K562 (cell line): ENCODE results near the gene ZNF865. TPM values are rescaled to one million over a fixed set of nuclear protein-coding genes. Genes with fewer than 3 reads are reported as not detected.

ENCODE experiments used
- ATAC-seq: fragments of 200-7000 bp; cut with Tn5 transposase; 3 replicates; pipeline ENCODE4 v1.9.1; 2020; ENCODE audit warnings: moderate library complexity
- BruUV-seq: library from RNA; stranded (reverse); fragments of 400-500 nt; replicated peaks from 2 replicates; lab custom pipeline; 2021; lab: Mats Ljungman, UMichigan
- CTCF ChIA-PET: fragments of 300-600 bp; formaldehyde crosslinking; extraction: SDS; loops from one replicate; lab custom pipeline; 2021; ENCODE audit warnings: low intra/inter-chr PET ratio; lab: Yijun Ruan, JAX
- POLR2A ChIA-PET: fragments of 300-600, 350-650 bp; sonication (Branson Sonifier 250); formaldehyde crosslinking; extraction: SDS; loops from one replicate; lab custom pipeline; 2021; ENCODE audit warnings: antibody characterized with exemption, inconsistent platforms; lab: Yijun Ruan, JAX
- DNase-seq, 4 experiments: peaks; one replicate each; pipeline versions ENCODE4 v3.0.0 to v3.0.0-alpha.2; 2011 to 2018; ENCODE audit warnings: low spot score in 3 of 4, mixed read lengths in 3 of 4; ENCODE audit errors: extremely low read depth in 1 of 4
- FAIRE-seq: peaks from 2 replicates; lab custom pipeline; 2011; peaks lifted over from hg19 to GRCh38; lab: Jason Lieb, UNC
- H2AFZ ChIP-seq: 2 replicates; pipeline ENCODE4 v1.6.0; 2011; ENCODE audit warnings: low read depth, low read length, control low read depth, inconsistent platforms
- H3K27ac ChIP-seq: fragments of 200-600 bp; 3 replicates; pipeline ENCODE4 v1.8.0; 2011; ENCODE audit warnings: low read depth, mild to moderate bottlenecking, control low read depth, inconsistent platforms, low read length, moderate library complexity, mixed read lengths; ENCODE audit errors: extremely low read depth
- H3K27me3 ChIP-seq, 2 experiments: fragments of 300-600 bp in 1 of 2; 2 replicates in 1 of 2; 3 replicates in 1 of 2; pipeline versions ENCODE4 v1.6.0 to v1.8.0; 2011; ENCODE audit warnings: inconsistent platforms in 2 of 2, low read length in 2 of 2, mild to moderate bottlenecking in 1 of 2, mixed read lengths in 1 of 2, moderate library complexity in 1 of 2; ENCODE audit not compliant: control insufficient read depth in 2 of 2, insufficient read depth in 2 of 2
- H3K36me3 ChIP-seq: fragments of 300-600 bp; 3 replicates; pipeline ENCODE4 v1.8.0; 2011; ENCODE audit warnings: mild to moderate bottlenecking, low read length, inconsistent platforms; ENCODE audit not compliant: control insufficient read depth, insufficient read depth
- H3K4me1 ChIP-seq, 2 experiments: fragments of 200-600 bp in 1 of 2; replicated peaks in 1 of 2; 2 replicates in 1 of 2; 3 replicates in 1 of 2; pipeline versions ENCODE4 v1.5.1 to v1.8.0; 2011; ENCODE audit warnings: inconsistent platforms in 2 of 2, low read length in 2 of 2, mild to moderate bottlenecking in 1 of 2, mixed read lengths in 1 of 2, moderate library complexity in 1 of 2; ENCODE audit not compliant: control insufficient read depth in 2 of 2, insufficient read depth in 2 of 2
- H3K4me2 ChIP-seq: 2 replicates; pipeline ENCODE4 v1.6.1; 2011; ENCODE audit warnings: low read length, control low read depth, inconsistent platforms, mixed read lengths; ENCODE audit not compliant: insufficient read depth
- H3K4me3 ChIP-seq: fragments of 200-600 bp; sonication (generic), shearing (Covaris generic); 2 replicates; pipeline ENCODE4 v1.5.1; 2016; ENCODE audit warnings: control low read depth, inconsistent platforms
- H3K79me2 ChIP-seq: fragments of 200-600 bp; 3 replicates; pipeline ENCODE4 v1.8.0; 2011; ENCODE audit warnings: low read length, inconsistent platforms; ENCODE audit not compliant: control insufficient read depth, insufficient read depth
- H3K9ac ChIP-seq, 2 experiments: 2 replicates each; pipeline versions ENCODE4 v1.6.0 to v1.6.1; 2011; ENCODE audit warnings: low read depth in 2 of 2, low read length in 2 of 2, control low read depth in 1 of 2, inconsistent platforms in 1 of 2, mild to moderate bottlenecking in 1 of 2, mixed read lengths in 1 of 2; ENCODE audit not compliant: insufficient read depth in 1 of 2
- H3K9me1 ChIP-seq: one replicate; pipeline ENCODE4 v1.6.0; 2011; ENCODE audit warnings: inconsistent platforms, mild to moderate bottlenecking, low read length, moderate library complexity; ENCODE audit not compliant: control insufficient read depth, insufficient read depth
- H3K9me3 ChIP-seq: replicated peaks from 2 replicates; pipeline ENCODE4 v1.5.1; 2011; ENCODE audit warnings: low read depth, low read length, inconsistent platforms; ENCODE audit not compliant: control insufficient read depth, insufficient read depth
- H4K20me1 ChIP-seq: replicated peaks from 2 replicates; pipeline ENCODE4 v1.6.1; 2011; ENCODE audit warnings: low read length, inconsistent platforms, mixed read lengths; ENCODE audit not compliant: control insufficient read depth, insufficient read depth
- NRF1 ChIP-seq, 2 experiments: fragments of 450-650 bp; IDR thresholded peaks in 1 of 2; conservative IDR thresholded peaks in 1 of 2; 2 replicates each; pipeline ENCODE4 v1.6.1; 2014; ENCODE audit warnings: mild to moderate bottlenecking in 2 of 2
- ZNF644 ChIP-seq: fragments of 200-800 bp; sonication (Bioruptor generic); IDR thresholded peaks from 2 replicates; pipeline ENCODE4 v1.6.1; 2016; ENCODE audit warnings: low read depth, missing genetic modification characterization, missing compliant biosample characterization
- WGBS: fragments of 100-300 bp; shearing (Covaris generic); methylation state at CpG from one replicate; pipeline ENCODE4 v1.1.6; 2016; ENCODE audit warnings: low coverage, mixed read lengths; ENCODE audit not compliant: insufficient coverage; ENCODE audit errors: missing lambda C conversion rate; 5-methylcytosine and 5-hydroxymethylcytosine counted together
- in situ Hi-C: fragments of 300-500 bp; cut with MboI; formaldehyde crosslinking; loops from 4 replicates; pipeline ENCODE4 v1.15.0; 2018; ENCODE audit warnings: inconsistent platforms, mixed read lengths
- intact Hi-C: fragments of 100-400 bp; cut with micrococcal nuclease; formaldehyde crosslinking; loops from 2 replicates; pipeline ENCODE4 v1.14.2; 2022
- polyA plus RNA-seq, 8 experiments: library from polyadenylated mRNA; depleted of rRNA in 4 of 8; stranded (reverse) in 5 of 8; unstranded in 3 of 8; fragments of >200 nt; fragmentation: Nextera tagmentation in 2 of 8; fragmentation: Illumina TruSeq in 1 of 8; extraction: Ambion mirVana in 2 of 8; extraction: Trizol in 1 of 8; gene quantifications; 2 replicates each; pipeline versions ENCODE4 v1.2.1 to v1.2.3, GENCODE V29; 2011 to 2014; ENCODE audit warnings: inconsistent platforms in 1 of 8, missing spikeins in 1 of 8
- total RNA-seq, 7 experiments: library from RNA; depleted of rRNA in 6 of 7; stranded (reverse); fragments of >200 nt in 6 of 7; fragmentation: Illumina TruSeq in 2 of 7; extraction: Trizol in 2 of 7; gene quantifications; 2 replicates each; pipeline versions ENCODE4 v1.2.1 to v1.2.3, GENCODE V29; 2011 to 2021; ENCODE audit warnings: low replicate concordance in 1 of 7
- TF ChIP-seq, protein P1 (sequence below), 2 experiments: IDR thresholded peaks; 2 replicates each; pipeline ENCODE4 v1.6.1; 2011; ENCODE audit warnings: borderline replicate concordance in 1 of 2, control low read depth in 1 of 2, low read depth in 1 of 2, low read length in 1 of 2, mild to moderate bottlenecking in 1 of 2, mixed read lengths in 1 of 2, moderate library complexity in 1 of 2; ENCODE audit not compliant: insufficient read depth in 1 of 2, insufficient read length in 1 of 2, poor library complexity in 1 of 2, severe bottlenecking in 1 of 2; ENCODE audit errors: extremely low read depth in 1 of 2
- TF ChIP-seq, protein P2 (sequence below): fragments of 450-650 bp; IDR thresholded peaks from 2 replicates; pipeline ENCODE4 v1.6.1; 2016; ENCODE audit warnings: mild to moderate bottlenecking, moderate library complexity

ZNF865 gene
- total and polyA plus RNA-seq, 9 of the 15 experiments (the other 6 are each of a cell fraction or from before 2014, with no cell fraction given): 0.40 to 18.8 (median 1.6) TPM; not detected in 2

DNA sequence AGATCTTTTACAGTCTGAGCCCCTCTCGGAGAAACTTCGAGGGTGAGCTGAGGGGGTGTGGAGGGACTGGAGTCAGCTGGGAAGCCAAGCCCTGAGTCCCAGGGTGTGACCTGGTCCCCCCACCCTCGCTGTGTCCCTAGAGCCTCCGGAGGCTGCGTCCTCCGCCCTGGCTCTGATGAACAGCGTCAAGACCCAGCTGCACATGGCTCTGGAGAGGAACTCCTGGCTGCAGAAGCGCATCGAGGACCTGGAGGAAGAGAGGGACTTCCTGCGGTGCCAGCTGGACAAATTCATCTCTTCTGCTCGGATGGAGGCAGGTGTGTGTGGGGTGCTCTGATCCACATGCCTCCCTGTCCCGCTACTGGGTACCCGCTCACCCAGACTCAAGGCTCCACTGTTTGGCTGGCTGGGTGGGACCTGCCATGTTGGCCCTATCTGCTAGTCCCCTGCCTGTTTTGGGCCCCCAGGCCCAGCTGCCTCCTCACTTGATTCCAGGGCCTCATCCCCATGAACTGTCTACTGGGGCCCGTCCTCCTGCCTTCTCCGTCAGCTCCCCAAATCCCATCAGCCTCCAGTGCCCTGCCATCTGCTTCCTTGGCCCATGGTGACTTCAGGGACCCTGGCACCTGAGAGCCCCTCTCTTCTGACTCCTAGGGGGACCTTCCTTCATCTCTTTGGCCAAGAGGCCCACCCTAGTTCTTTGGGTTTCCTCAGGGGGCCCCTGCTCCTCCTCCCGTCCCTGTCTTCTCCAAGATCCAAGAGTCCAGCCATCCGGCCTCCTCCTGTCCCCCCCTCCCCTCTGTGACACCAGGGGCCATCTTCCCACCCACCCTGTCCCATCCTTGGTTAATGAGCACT, 44.0 kb downstream of the ZNF865 start:
- no TSS peak for BruUV-seq
- peaks cover 43% of the 10 kb centered on the region for H3K79me2 ChIP-seq
- H3K4me1 ChIP-seq: peaks cover 18 to 78% of the 10 kb centered on the region in 2 experiments; a peak in 4 of 5 replicates
- ChIA-PET CTCF (no interaction called here), POLR2A (interaction anchor here (0.6 to 0.7 kb wide), 2 partner anchors 22 to 611 kb away, joined by 3 read pairs; no protein-coding TSS in a partner anchor)
- peaks cover 45% of the 10 kb centered on the region; the same call in 2 of the 3 replicates for H3K36me3 ChIP-seq
- FAIRE-seq (peak; percentile 62), DNase-seq (peak in 2 of 4 experiments; percentile 21 to 52), ATAC-seq (no peak)
- peak overlapping the region; percentile 89 to 98 for H3K9ac ChIP-seq
- peak overlapping the region; percentile 90 for H3K4me2 ChIP-seq
- peak overlapping the region; percentile 68 for H3K4me3 ChIP-seq
- H3K9me1 ChIP-seq: no peaks in the 10 kb centered on the region
- H2AFZ ChIP-seq: peak overlapping the region; percentile 95; the same call in 1 of the 2 replicates
- H3K27ac ChIP-seq: peak overlapping the region; percentile 90; the same call in 2 of the 3 replicates
- no peaks in the 10 kb centered on the region for H3K9me3 ChIP-seq
- 48% methylated on average over 15 of the region's 17 CpGs for WGBS
- no peaks in the 10 kb centered on the region for H4K20me1 ChIP-seq
- intact Hi-C loops (no loop called here), in situ Hi-C loops (loop anchor here (25.0 kb wide), 2 partner anchors 512 to 663 kb away; partner anchors contain the start of genes TNNT1 and ZSCAN5A)
- no peaks in the 10 kb centered on the region for H3K27me3 ChIP-seq
- TF ChIP-seq, protein P1, sequence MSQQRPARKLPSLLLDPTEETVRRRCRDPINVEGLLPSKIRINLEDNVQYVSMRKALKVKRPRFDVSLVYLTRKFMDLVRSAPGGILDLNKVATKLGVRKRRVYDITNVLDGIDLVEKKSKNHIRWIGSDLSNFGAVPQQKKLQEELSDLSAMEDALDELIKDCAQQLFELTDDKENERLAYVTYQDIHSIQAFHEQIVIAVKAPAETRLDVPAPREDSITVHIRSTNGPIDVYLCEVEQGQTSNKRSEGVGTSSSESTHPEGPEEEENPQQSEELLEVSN (IDR thresholded peaks at IDR 0.05; ENCODE audit: borderline replicate concordance in 1 of 2, extremely low read depth in 1 of 2, insufficient read depth in 1 of 2, insufficient read length in 1 of 2, low read depth in 1 of 2, low read length in 1 of 2, poor library complexity in 1 of 2, severe bottlenecking in 1 of 2): peak; percentile 51 to 67
- TF ChIP-seq NRF1 (conservative IDR thresholded peaks at IDR 0.05 in 1 of 2, IDR thresholded peaks at IDR 0.05 in 1 of 2): peak in 1 of 2 experiments; percentile 10; a peak in 1 of 4 replicates
- TF ChIP-seq ZNF644 (tag): no peak
- TF ChIP-seq, protein P2, sequence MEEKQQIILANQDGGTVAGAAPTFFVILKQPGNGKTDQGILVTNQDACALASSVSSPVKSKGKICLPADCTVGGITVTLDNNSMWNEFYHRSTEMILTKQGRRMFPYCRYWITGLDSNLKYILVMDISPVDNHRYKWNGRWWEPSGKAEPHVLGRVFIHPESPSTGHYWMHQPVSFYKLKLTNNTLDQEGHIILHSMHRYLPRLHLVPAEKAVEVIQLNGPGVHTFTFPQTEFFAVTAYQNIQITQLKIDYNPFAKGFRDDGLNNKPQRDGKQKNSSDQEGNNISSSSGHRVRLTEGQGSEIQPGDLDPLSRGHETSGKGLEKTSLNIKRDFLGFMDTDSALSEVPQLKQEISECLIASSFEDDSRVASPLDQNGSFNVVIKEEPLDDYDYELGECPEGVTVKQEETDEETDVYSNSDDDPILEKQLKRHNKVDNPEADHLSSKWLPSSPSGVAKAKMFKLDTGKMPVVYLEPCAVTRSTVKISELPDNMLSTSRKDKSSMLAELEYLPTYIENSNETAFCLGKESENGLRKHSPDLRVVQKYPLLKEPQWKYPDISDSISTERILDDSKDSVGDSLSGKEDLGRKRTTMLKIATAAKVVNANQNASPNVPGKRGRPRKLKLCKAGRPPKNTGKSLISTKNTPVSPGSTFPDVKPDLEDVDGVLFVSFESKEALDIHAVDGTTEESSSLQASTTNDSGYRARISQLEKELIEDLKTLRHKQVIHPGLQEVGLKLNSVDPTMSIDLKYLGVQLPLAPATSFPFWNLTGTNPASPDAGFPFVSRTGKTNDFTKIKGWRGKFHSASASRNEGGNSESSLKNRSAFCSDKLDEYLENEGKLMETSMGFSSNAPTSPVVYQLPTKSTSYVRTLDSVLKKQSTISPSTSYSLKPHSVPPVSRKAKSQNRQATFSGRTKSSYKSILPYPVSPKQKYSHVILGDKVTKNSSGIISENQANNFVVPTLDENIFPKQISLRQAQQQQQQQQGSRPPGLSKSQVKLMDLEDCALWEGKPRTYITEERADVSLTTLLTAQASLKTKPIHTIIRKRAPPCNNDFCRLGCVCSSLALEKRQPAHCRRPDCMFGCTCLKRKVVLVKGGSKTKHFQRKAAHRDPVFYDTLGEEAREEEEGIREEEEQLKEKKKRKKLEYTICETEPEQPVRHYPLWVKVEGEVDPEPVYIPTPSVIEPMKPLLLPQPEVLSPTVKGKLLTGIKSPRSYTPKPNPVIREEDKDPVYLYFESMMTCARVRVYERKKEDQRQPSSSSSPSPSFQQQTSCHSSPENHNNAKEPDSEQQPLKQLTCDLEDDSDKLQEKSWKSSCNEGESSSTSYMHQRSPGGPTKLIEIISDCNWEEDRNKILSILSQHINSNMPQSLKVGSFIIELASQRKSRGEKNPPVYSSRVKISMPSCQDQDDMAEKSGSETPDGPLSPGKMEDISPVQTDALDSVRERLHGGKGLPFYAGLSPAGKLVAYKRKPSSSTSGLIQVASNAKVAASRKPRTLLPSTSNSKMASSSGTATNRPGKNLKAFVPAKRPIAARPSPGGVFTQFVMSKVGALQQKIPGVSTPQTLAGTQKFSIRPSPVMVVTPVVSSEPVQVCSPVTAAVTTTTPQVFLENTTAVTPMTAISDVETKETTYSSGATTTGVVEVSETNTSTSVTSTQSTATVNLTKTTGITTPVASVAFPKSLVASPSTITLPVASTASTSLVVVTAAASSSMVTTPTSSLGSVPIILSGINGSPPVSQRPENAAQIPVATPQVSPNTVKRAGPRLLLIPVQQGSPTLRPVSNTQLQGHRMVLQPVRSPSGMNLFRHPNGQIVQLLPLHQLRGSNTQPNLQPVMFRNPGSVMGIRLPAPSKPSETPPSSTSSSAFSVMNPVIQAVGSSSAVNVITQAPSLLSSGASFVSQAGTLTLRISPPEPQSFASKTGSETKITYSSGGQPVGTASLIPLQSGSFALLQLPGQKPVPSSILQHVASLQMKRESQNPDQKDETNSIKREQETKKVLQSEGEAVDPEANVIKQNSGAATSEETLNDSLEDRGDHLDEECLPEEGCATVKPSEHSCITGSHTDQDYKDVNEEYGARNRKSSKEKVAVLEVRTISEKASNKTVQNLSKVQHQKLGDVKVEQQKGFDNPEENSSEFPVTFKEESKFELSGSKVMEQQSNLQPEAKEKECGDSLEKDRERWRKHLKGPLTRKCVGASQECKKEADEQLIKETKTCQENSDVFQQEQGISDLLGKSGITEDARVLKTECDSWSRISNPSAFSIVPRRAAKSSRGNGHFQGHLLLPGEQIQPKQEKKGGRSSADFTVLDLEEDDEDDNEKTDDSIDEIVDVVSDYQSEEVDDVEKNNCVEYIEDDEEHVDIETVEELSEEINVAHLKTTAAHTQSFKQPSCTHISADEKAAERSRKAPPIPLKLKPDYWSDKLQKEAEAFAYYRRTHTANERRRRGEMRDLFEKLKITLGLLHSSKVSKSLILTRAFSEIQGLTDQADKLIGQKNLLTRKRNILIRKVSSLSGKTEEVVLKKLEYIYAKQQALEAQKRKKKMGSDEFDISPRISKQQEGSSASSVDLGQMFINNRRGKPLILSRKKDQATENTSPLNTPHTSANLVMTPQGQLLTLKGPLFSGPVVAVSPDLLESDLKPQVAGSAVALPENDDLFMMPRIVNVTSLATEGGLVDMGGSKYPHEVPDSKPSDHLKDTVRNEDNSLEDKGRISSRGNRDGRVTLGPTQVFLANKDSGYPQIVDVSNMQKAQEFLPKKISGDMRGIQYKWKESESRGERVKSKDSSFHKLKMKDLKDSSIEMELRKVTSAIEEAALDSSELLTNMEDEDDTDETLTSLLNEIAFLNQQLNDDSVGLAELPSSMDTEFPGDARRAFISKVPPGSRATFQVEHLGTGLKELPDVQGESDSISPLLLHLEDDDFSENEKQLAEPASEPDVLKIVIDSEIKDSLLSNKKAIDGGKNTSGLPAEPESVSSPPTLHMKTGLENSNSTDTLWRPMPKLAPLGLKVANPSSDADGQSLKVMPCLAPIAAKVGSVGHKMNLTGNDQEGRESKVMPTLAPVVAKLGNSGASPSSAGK: peak; percentile 82
